GM23338 (cell line): ENCODE results near the gene CHCHD6. TPM values are rescaled to one million over a fixed set of nuclear protein-coding genes. Genes with fewer than 3 reads are reported as not detected.

ENCODE experiments used
- ATAC-seq: fragments of 200-7000 bp; cut with Tn5 transposase; 3 replicates; pipeline ENCODE4 v1.9.1; 2020
- DNase-seq: peaks from one replicate; pipeline ENCODE4 v3.0.0-alpha.2; 2015; ENCODE audit warnings: low spot score
- H2AFZ ChIP-seq: fragments of 200-600 bp; sonication (generic); 2 replicates; pipeline ENCODE4 v1.8.0; 2016; ENCODE audit warnings: antibody characterized with exemption, mild to moderate bottlenecking, moderate library complexity
- H3F3A ChIP-seq: fragments of 200-600 bp; sonication (generic); replicated peaks from 2 replicates; pipeline ENCODE4 v1.8.0; 2017; ENCODE audit warnings: antibody characterized with exemption, mixed run types, low read depth
- H3K27ac ChIP-seq: fragments of 200-600 bp; sonication (generic); 2 replicates; pipeline ENCODE4 v1.6.1; 2016; ENCODE audit warnings: low read depth
- H3K27me3 ChIP-seq: fragments of 200-600 bp; sonication (generic); 2 replicates; pipeline ENCODE4 v1.8.0; 2016; ENCODE audit warnings: mild to moderate bottlenecking, mixed run types, moderate library complexity; ENCODE audit not compliant: insufficient read depth
- H3K36me3 ChIP-seq: fragments of 200-600 bp; sonication (generic); 2 replicates; pipeline ENCODE4 v1.8.0; 2016; ENCODE audit warnings: mild to moderate bottlenecking; ENCODE audit not compliant: insufficient read depth
- H3K4me1 ChIP-seq: fragments of 200-600 bp; sonication (generic); 2 replicates; pipeline ENCODE4 v1.8.0; 2016; ENCODE audit warnings: mild to moderate bottlenecking, moderate library complexity; ENCODE audit not compliant: insufficient read depth
- H3K4me2 ChIP-seq: fragments of 200-600 bp; sonication (generic); 2 replicates; pipeline ENCODE4 v1.7.1; 2017; ENCODE audit warnings: mixed run types
- H3K4me3 ChIP-seq: fragments of 200-600 bp; sonication (generic); 2 replicates; pipeline ENCODE4 v1.6.1; 2016; ENCODE audit warnings: mixed run types
- H3K79me2 ChIP-seq: fragments of 200-600 bp; sonication (generic); replicated peaks from 2 replicates; pipeline ENCODE4 v1.8.0; 2017; ENCODE audit warnings: mild to moderate bottlenecking; ENCODE audit not compliant: insufficient read depth
- H3K9me2 ChIP-seq: fragments of 200-600 bp; sonication (generic); 2 replicates; pipeline ENCODE4 v1.8.0; 2017; ENCODE audit not compliant: insufficient read depth
- H4K20me1 ChIP-seq: fragments of 200-600 bp; sonication (generic); replicated peaks from 2 replicates; pipeline ENCODE4 v1.8.0; 2017; ENCODE audit warnings: mild to moderate bottlenecking; ENCODE audit not compliant: insufficient read depth
- H3K27ac Mint-ChIP-seq: 2 replicates; pipeline ENCODE4 v1.8.0; 2020; ENCODE audit warnings: inconsistent platforms, mild to moderate bottlenecking, moderate library complexity, mixed read lengths
- H3K27me3 Mint-ChIP-seq: 3 replicates; pipeline ENCODE4 v1.8.0; 2022; ENCODE audit warnings: low read depth, mild to moderate bottlenecking, moderate library complexity, mixed read lengths, inconsistent platforms; ENCODE audit not compliant: insufficient read depth, poor library complexity
- H3K36me3 Mint-ChIP-seq: 3 replicates; pipeline ENCODE4 v1.8.0; 2021; ENCODE audit warnings: low read depth, mild to moderate bottlenecking, inconsistent platforms, moderate library complexity, mixed read lengths
- H3K4me1 Mint-ChIP-seq: 3 replicates; pipeline ENCODE4 v1.8.0; 2020; ENCODE audit warnings: mild to moderate bottlenecking, inconsistent platforms, mixed read lengths
- H3K4me3 Mint-ChIP-seq: 3 replicates; pipeline ENCODE4 v1.8.0; 2021; ENCODE audit warnings: moderate library complexity, mild to moderate bottlenecking, inconsistent platforms, mixed read lengths
- H3K9me3 Mint-ChIP-seq: 3 replicates; pipeline ENCODE4 v1.8.0; 2020; ENCODE audit warnings: moderate library complexity, mild to moderate bottlenecking, inconsistent platforms, mixed read lengths
- CREB1 ChIP-seq: fragments of 250-450 bp; sonication (Bioruptor Pico); IDR thresholded peaks from 2 replicates; pipeline ENCODE4 v1.5.0; 2020; ENCODE audit warnings: low read depth, mild to moderate bottlenecking, moderate library complexity
- CTCF ChIP-seq, 2 experiments: fragments of 200-600 bp in 1 of 2; sonication (generic) in 1 of 2; conservative IDR thresholded peaks; 2 replicates each; pipeline versions ENCODE4 v1.5.1 to v1.6.1; 2016 to 2017; ENCODE audit warnings: antibody characterized with exemption in 2 of 2, low read depth in 2 of 2, mild to moderate bottlenecking in 2 of 2, moderate library complexity in 1 of 2
- ETS1 ChIP-seq: IDR thresholded peaks from 2 replicates; pipeline ENCODE4 v1.6.1; 2016; ENCODE audit warnings: antibody characterized with exemption
- EZH2 ChIP-seq: fragments of 200-600 bp; sonication (generic); IDR thresholded peaks from one replicate; pipeline ENCODE4 v1.8.0; 2017; ENCODE audit warnings: antibody characterized with exemption, mild to moderate bottlenecking, low read depth; ENCODE audit not compliant: unreplicated experiment
- EZH2phosphoT487 ChIP-seq: fragments of 200-600 bp; sonication (generic); IDR thresholded peaks from one replicate; pipeline ENCODE4 v1.8.1; 2018; ENCODE audit warnings: antibody characterized with exemption; ENCODE audit not compliant: unreplicated experiment
- JUNB ChIP-seq: IDR thresholded peaks from one replicate; pipeline ENCODE4 v1.6.1; 2016; ENCODE audit warnings: antibody characterized with exemption; ENCODE audit not compliant: unreplicated experiment
- NANOG ChIP-seq: IDR thresholded peaks from 2 replicates; pipeline ENCODE4 v1.6.1; 2016; ENCODE audit warnings: antibody characterized with exemption, borderline replicate concordance
- POLR2AphosphoS5 ChIP-seq: IDR thresholded peaks from 2 replicates; pipeline ENCODE4 v1.6.1; 2016; ENCODE audit warnings: antibody characterized with exemption, low read depth
- REST ChIP-seq: IDR thresholded peaks from one replicate; pipeline ENCODE4 v1.6.1; 2018; ENCODE audit warnings: antibody characterized with exemption; ENCODE audit not compliant: unreplicated experiment
- STAT1 ChIP-seq: IDR thresholded peaks from one replicate; pipeline ENCODE4 v1.6.1; 2016; ENCODE audit warnings: antibody characterized with exemption; ENCODE audit not compliant: unreplicated experiment
- ZNF114 ChIP-seq: fragments of 250-450 bp; sonication (Bioruptor Pico); IDR thresholded peaks from 2 replicates; pipeline ENCODE4 v1.5.0; 2020; ENCODE audit warnings: mild to moderate bottlenecking, moderate library complexity
- ZNF331 ChIP-seq: fragments of 250-450 bp; sonication (Bioruptor Pico); IDR thresholded peaks from 2 replicates; pipeline ENCODE4 v1.5.0; 2020; ENCODE audit warnings: low read depth, mild to moderate bottlenecking, moderate library complexity
- ZNF462 ChIP-seq: fragments of 250-450 bp; sonication (Bioruptor Pico); IDR thresholded peaks from 2 replicates; pipeline ENCODE4 v1.5.0; 2020; ENCODE audit warnings: mild to moderate bottlenecking, moderate library complexity
- polyA plus RNA-seq: library from polyadenylated mRNA; unstranded; fragments of >200 nt; fragmentation: Nextera tagmentation; extraction: Ambion mirVana; gene quantifications from 2 replicates; pipeline ENCODE4 v1.2.1, GENCODE V29; 2016
- total RNA-seq: library from RNA; depleted of rRNA; stranded (reverse); fragments of >200 nt; shearing (Covaris generic); gene quantifications from 2 replicates; pipeline ENCODE4 v1.2.3, GENCODE V29; 2014

The CHCHD6 gene
- total and polyA plus RNA-seq, 2 experiments from 2014 or later = 28.8 to 43.0 TPM

- H4K20me1 ChIP-seq = no peaks in the 10 kb centered on the region
- no peaks in the 10 kb centered on the region for H3K27me3 ChIP-seq
- H3K9me2 ChIP-seq = no peaks in the 10 kb centered on the region
- H3K27ac ChIP-seq = no peak overlapping the region
- no peak overlapping the region for H3K4me3 ChIP-seq
- H3F3A ChIP-seq = no peaks in the 10 kb centered on the region
- no peak for DNase-seq
- peaks cover 4% of the 10 kb centered on the region for H3K27me3 Mint-ChIP-seq
- no peaks in the 10 kb centered on the region for H3K79me2 ChIP-seq
- no peaks in the 10 kb centered on the region; the same call in 2 of the 3 replicates for H3K4me1 Mint-ChIP-seq
- H3K9me3 Mint-ChIP-seq = peaks cover 12% of the 10 kb centered on the region
- TF ChIP-seq EZH2 (no peak), ZNF462 (CRISPR knock-in tag) (no peak), POLR2AphosphoS5 (no peak), ETS1 (no peak), ZNF114 (CRISPR knock-in tag) (no peak), NANOG (no peak), JUNB (no peak), CTCF (conservative IDR thresholded peaks at IDR 0.05; ENCODE audit: low read depth in 2 of 2) (no peak), REST (no peak), ZNF331 (CRISPR knock-in tag) (no peak), EZH2phosphoT487 (no peak), STAT1 (no peak), CREB1 (CRISPR knock-in tag) (no peak)
- H3K4me2 ChIP-seq = no peak overlapping the region
- H3K27ac Mint-ChIP-seq = no peak overlapping the region
- H2AFZ ChIP-seq = no peak overlapping the region
- peaks cover 12% of the 10 kb centered on the region for H3K36me3 Mint-ChIP-seq
- ATAC-seq = no peak
- H3K4me3 Mint-ChIP-seq = no peak overlapping the region
- H3K36me3 ChIP-seq = no peaks in the 10 kb centered on the region
- no peaks in the 10 kb centered on the region for H3K4me1 ChIP-seq
Measured at GRCh38 chr3:126922466-126922865, 218.4 kb downstream of the CHCHD6 start.
